Upper lobe of left lung (tissue), 6 donors: Measurements from ENCODE around the gene PLA2G5. TPM values are rescaled to one million over a fixed set of nuclear protein-coding genes. Genes with fewer than 3 reads are reported as not detected.

ENCODE experiments used
- ATAC-seq, 2 donors: fragments of 200-7000 bp; cut with Tn5 transposase; one replicate each; pipeline ENCODE4 v1.9.1; 2022; ENCODE audit warnings: mild to moderate bottlenecking in 2 of 2, moderate library complexity in 2 of 2; ENCODE audit not compliant: low FRiP score in 2 of 2
- DNase-seq, 2 donors: peaks; one replicate each; pipeline ENCODE4 v3.0.0-alpha.2; 2019 to 2020
- H3K27ac ChIP-seq, 4 donors: fragments of 200-600 bp; sonication (generic); one replicate each; pipeline ENCODE4 v1.5.1; 2016 to 2019
- H3K27me3 ChIP-seq, 4 donors: fragments of 200-600 bp; sonication (generic); one replicate each; pipeline ENCODE4 v1.5.1; 2017 to 2019
- H3K36me3 ChIP-seq, 4 donors: fragments of 200-600 bp; sonication (generic); one replicate each; pipeline ENCODE4 v1.5.1; 2016 to 2019
- H3K4me1 ChIP-seq, 4 donors: fragments of 200-600 bp; sonication (generic); one replicate each; pipeline ENCODE4 v1.5.1; 2018 to 2019
- H3K4me3 ChIP-seq, 4 donors: fragments of 200-600 bp; sonication (generic); one replicate each; pipeline ENCODE4 v1.5.1; 2017 to 2019; ENCODE audit warnings: mild to moderate bottlenecking in 2 of 4, moderate library complexity in 1 of 4
- H3K9me3 ChIP-seq, 4 donors: fragments of 200-600 bp; sonication (generic); one replicate each; pipeline ENCODE4 v1.5.1; 2018 to 2019
- EP300 ChIP-seq, 4 donors: sonication (generic); formaldehyde crosslinking; IDR thresholded peaks; one replicate each; pipeline ENCODE4 v1.5.1; 2017; ENCODE audit warnings: antibody characterized with exemption in 4 of 4, control low read depth in 2 of 4
- POLR2A ChIP-seq, 4 donors: fragments of 450-650 bp; IDR thresholded peaks; one replicate each; pipeline ENCODE4 v1.5.1; 2016 to 2017; ENCODE audit warnings: antibody characterized with exemption in 4 of 4, mild to moderate bottlenecking in 2 of 4
- POLR2AphosphoS5 ChIP-seq, 2 donors: sonication (generic); formaldehyde crosslinking; IDR thresholded peaks; one replicate each; pipeline ENCODE4 v1.5.1; 2017; ENCODE audit warnings: antibody characterized with exemption in 2 of 2
- WGBS, 2 donors: methylation state at CpG; one replicate each; pipeline ENCODE4 v1.1.5; 2017 to 2018; 5-methylcytosine and 5-hydroxymethylcytosine counted together
- total RNA-seq, 6 donors: library from RNA; depleted of rRNA in 4 of 6; stranded (reverse); fragments of >200 nt in 4 of 6; gene quantifications; one replicate each; pipeline versions ENCODE4 v1.1.0 to v1.2.1, GENCODE V29; 2016 to 2021
- TF ChIP-seq, protein P1 (sequence below), 6 experiments: fragments of 450-650 bp in 4 of 6; fragments of 200-600 bp in 2 of 6; sonication (generic) in 2 of 6; IDR thresholded peaks; one replicate each; pipeline ENCODE4 v1.5.1; 2016 to 2019; ENCODE audit warnings: antibody characterized with exemption in 6 of 6
- donor health status: DM: no; HTN: no; CAD: no; lungs with moderate emphysema.
- donor health status: DM: no; HTN: yes; CAD: no; lungs with severe emphysema.

The PLA2G5 gene
- total RNA-seq, 6 donors from 2014 or later = 1.4 to 5.1 (median 3.1) TPM; not detected in 1

GRCh38 chr1:20086800-20087199, 16.8 kb downstream of the PLA2G5 start:
- ATAC-seq (no peak), DNase-seq (no peak)
- no peaks in the 10 kb centered on the region for H3K4me1 ChIP-seq
- no peaks in the 10 kb centered on the region for H3K36me3 ChIP-seq
- no peaks in the 10 kb centered on the region for H3K27me3 ChIP-seq
- H3K27ac ChIP-seq = no peak overlapping the region
- H3K4me3 ChIP-seq = no peak overlapping the region
- 100% methylated on average over 1 of the region's 1 CpG for WGBS, 2 donors
- H3K9me3 ChIP-seq = no peaks in the 10 kb centered on the region
- TF ChIP-seq, protein P1, sequence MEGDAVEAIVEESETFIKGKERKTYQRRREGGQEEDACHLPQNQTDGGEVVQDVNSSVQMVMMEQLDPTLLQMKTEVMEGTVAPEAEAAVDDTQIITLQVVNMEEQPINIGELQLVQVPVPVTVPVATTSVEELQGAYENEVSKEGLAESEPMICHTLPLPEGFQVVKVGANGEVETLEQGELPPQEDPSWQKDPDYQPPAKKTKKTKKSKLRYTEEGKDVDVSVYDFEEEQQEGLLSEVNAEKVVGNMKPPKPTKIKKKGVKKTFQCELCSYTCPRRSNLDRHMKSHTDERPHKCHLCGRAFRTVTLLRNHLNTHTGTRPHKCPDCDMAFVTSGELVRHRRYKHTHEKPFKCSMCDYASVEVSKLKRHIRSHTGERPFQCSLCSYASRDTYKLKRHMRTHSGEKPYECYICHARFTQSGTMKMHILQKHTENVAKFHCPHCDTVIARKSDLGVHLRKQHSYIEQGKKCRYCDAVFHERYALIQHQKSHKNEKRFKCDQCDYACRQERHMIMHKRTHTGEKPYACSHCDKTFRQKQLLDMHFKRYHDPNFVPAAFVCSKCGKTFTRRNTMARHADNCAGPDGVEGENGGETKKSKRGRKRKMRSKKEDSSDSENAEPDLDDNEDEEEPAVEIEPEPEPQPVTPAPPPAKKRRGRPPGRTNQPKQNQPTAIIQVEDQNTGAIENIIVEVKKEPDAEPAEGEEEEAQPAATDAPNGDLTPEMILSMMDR (IDR thresholded peaks at IDR 0.05) = no peak
- TF ChIP-seq EP300 (IDR thresholded peaks at IDR 0.05) (no peak), POLR2A (IDR thresholded peaks at IDR 0.05) (no peak)

DNA sequence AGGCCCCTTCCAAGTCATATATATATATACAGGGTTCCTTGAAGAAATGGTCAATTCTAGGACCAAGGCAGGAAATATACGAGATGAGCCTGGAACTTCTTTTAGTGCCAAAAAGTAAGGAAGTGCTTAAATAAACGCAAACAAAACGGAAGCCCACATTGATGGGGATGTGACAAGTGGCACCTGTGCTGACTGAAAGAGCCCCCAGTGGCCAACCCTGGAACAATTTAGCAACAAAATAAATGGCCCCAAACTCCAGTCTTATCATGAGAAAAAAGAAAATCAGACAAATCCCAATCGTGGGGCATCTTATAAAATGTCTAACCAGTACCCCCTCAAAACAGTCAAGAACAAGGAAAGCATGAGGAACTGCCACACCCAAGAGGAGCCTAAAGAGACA, 17.7 kb downstream of the PLA2G5 start:
- TF ChIP-seq POLR2AphosphoS5 (IDR thresholded peaks at IDR 0.05) (no peak), EP300 (IDR thresholded peaks at IDR 0.05) (no peak), POLR2A (IDR thresholded peaks at IDR 0.05) (no peak)
- TF ChIP-seq, protein P1 (IDR thresholded peaks at IDR 0.05) = no peak
- no peaks in the 10 kb centered on the region for H3K9me3 ChIP-seq
- no peaks in the 10 kb centered on the region for H3K36me3 ChIP-seq
- no peak overlapping the region for H3K27ac ChIP-seq
- 51 to 61% methylated on average over 4 of the region's 4 CpGs for WGBS, 2 donors
- no peaks in the 10 kb centered on the region for H3K27me3 ChIP-seq
- no peaks in the 10 kb centered on the region for H3K4me1 ChIP-seq
- DNase-seq = no peak
- H3K4me3 ChIP-seq = no peak overlapping the region
- no peak for ATAC-seq

DNA sequence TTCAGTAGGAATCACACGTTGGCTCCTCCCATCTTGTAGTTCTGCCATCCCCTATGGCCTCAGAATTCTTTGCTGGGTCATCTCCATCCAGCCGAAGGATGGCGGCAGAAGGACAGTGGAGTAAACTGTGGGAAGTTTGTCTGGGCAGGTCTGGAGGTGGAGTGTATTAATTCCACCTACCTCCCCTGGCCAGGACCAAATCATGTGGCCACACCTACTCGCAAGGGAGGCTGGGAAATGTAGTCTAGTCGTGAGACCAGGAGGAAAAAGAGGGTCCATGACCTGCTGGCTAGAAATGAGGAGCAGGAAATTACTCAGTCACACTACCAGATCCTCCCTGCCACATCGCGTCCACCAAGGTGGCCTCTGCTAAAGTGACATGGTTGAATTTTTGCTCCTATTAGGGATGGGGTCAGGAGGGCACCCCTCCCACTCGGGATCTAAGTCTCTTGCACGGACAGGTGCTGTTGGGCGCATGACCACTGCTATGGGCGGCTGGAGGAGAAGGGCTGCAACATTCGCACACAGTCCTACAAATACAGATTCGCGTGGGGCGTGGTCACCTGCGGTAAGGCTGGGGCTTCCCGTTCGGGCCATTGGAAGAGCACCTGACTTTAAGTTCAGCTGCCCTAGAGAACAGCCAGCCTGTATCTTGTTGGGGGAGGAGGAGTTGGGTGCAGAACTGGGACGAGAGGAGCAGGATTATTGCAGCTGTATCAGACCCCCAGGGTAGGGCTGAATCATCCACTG, 19.5 kb downstream of the PLA2G5 start:
- DNase-seq (no peak), ATAC-seq (no peak)
- H3K27me3 ChIP-seq = no peaks in the 10 kb centered on the region
- TF ChIP-seq POLR2AphosphoS5 (IDR thresholded peaks at IDR 0.05) = no peak
- no peak for TF ChIP-seq EP300 (IDR thresholded peaks at IDR 0.05)
- TF ChIP-seq POLR2A (IDR thresholded peaks at IDR 0.05) = no peak
- 87 to 90% methylated on average over 19 of the region's 19 CpGs for WGBS, 2 donors
- no peak overlapping the region for H3K4me3 ChIP-seq
- H3K4me1 ChIP-seq = peaks cover 0 to 13% (median 6%) of the 10 kb centered on the region in 4 donors
- H3K9me3 ChIP-seq = no peaks in the 10 kb centered on the region
- no peaks in the 10 kb centered on the region for H3K36me3 ChIP-seq
- no peak overlapping the region for H3K27ac ChIP-seq

DNA sequence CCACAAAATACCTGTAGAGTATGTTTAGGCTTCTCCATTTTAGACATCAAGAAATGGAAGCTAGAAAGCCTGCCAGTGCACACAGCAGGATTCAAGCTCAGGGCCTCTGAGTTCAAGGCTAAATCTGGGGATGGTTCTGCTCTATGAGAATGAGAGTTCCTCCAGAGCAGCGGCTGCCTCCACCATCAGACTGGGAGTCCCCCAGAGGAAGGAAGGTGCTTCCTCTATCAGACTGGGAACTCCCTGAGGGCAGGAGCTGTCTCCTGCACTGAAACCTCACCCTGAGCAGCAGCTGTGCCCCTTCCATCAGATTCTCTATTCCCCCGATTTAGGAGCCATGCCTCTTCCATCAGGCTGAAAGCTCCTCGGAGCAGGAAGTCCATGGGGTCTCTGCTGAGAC, 20.1 kb downstream of the PLA2G5 start:
- no peak for TF ChIP-seq EP300 (IDR thresholded peaks at IDR 0.05)
- TF ChIP-seq, protein P1 (IDR thresholded peaks at IDR 0.05) = no peak
- TF ChIP-seq POLR2AphosphoS5 (IDR thresholded peaks at IDR 0.05) = no peak
- TF ChIP-seq POLR2A (IDR thresholded peaks at IDR 0.05) = no peak
- Histone ChIP-seq H3K4me1 (peaks cover 0 to 13% (median 6%) of the 10 kb centered on the region in 4 donors), H3K9me3 (no peaks in the 10 kb centered on the region), H3K4me3 (no peak overlapping the region), H3K27ac (no peak overlapping the region), H3K36me3 (no peaks in the 10 kb centered on the region), H3K27me3 (no peaks in the 10 kb centered on the region)
- WGBS, 2 donors = 93 to 96% methylated on average over 3 of the region's 3 CpGs
- ATAC-seq = no peak
- no peak for DNase-seq

DNA sequence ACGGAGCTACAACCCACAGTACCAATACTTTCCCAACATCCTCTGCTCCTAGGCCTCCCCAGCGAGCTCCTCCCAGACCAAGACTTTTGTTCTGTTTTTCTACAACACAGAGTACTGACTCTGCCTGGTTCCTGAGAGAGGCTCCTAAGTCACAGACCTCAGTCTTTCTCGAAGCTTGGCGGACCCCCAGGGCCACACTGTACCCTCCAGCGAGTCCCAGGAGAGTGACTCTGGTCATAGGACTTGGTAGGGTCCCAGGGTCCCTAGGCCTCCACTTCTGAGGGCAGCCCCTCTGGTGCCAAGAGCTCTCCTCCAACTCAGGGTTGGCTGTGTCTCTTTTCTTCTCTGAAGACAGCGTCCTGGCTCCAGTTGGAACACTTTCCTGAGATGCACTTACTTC, 20.6 kb downstream of the PLA2G5 start:
- ATAC-seq (no peak), DNase-seq (no peak)
- Histone ChIP-seq H3K27ac (no peak overlapping the region), H3K9me3 (no peaks in the 10 kb centered on the region), H3K4me1 (peaks cover 0 to 18% (median 6%) of the 10 kb centered on the region in 4 donors), H3K4me3 (no peak overlapping the region), H3K36me3 (no peaks in the 10 kb centered on the region), H3K27me3 (no peaks in the 10 kb centered on the region)
- 84 to 95% methylated on average over 6 of the region's 6 CpGs for WGBS, 2 donors
- TF ChIP-seq, protein P1 (IDR thresholded peaks at IDR 0.05) = no peak
- TF ChIP-seq EP300 (IDR thresholded peaks at IDR 0.05) (no peak), POLR2A (IDR thresholded peaks at IDR 0.05) (no peak), POLR2AphosphoS5 (IDR thresholded peaks at IDR 0.05) (no peak)
